ENCODE results near the gene TMEM100.

- no peak for TF ChIP-seq CTCF (IDR thresholded peaks at IDR 0.05)
- no peak for TF ChIP-seq ZFX (IDR thresholded peaks at IDR 0.05; ENCODE audit: borderline replicate concordance)
These were observed 12.7 kb downstream of the TMEM100 start for GRCh38 chr17:55709984-55710383.
